Motor neuron (in vitro differentiated cells): ENCODE measurements around the gene SUGCT. TPM values are rescaled to one million over a fixed set of nuclear protein-coding genes. Genes with fewer than 3 reads are reported as not detected.
A peak's percentile ranks its signal among the peaks of the same experiment; 100 is the strongest.
"Not testable (repeated sequence)": the region's sequence is repeated elsewhere in the genome, so short reads cannot be mapped to it uniquely, and the experiment has no call there.

Experiments
- ATAC-seq, 8 experiments: fragments of 200-7000 bp; cut with Tn5 transposase; replicated peaks in 6 of 8; 2 replicates each; pipeline ENCODE4 v1.8.0; 2021; ENCODE audit warnings: mild to moderate bottlenecking in 8 of 8, moderate library complexity in 8 of 8
- H3K27ac ChIP-seq, 2 donors: fragments of 250-450 bp; sonication (Bioruptor Pico); 2 replicates each; pipeline ENCODE4 v1.9.0; 2021; ENCODE audit warnings: antibody characterized with exemption in 2 of 2, mild to moderate bottlenecking in 2 of 2, moderate library complexity in 1 of 2
- H3K4me1 ChIP-seq, 2 donors: fragments of 250-450 bp; sonication (Bioruptor Pico); replicated peaks in 1 of 2; 2 replicates each; pipeline ENCODE4 v1.6.1; 2021; ENCODE audit warnings: antibody characterized with exemption in 2 of 2, mild to moderate bottlenecking in 2 of 2, moderate library complexity in 1 of 2
- H3K4me3 ChIP-seq, 5 donors: fragments of 250-450 bp; sonication (Bioruptor Pico); 2 replicates each; pipeline ENCODE4 v1.9.0; 2021; ENCODE audit warnings: antibody characterized with exemption in 5 of 5, mild to moderate bottlenecking in 5 of 5, moderate library complexity in 4 of 5
- WGBS, 10 experiments: fragments of 450-650 bp; shearing (Covaris generic); methylation state at CpG; one replicate each; pipeline ENCODE4 v1.0.0; 2022; 5-methylcytosine and 5-hydroxymethylcytosine counted together
- in situ Hi-C, 9 experiments: fragments of 400-800 bp; cut with MboI; loops; one replicate each; pipeline ENCODE4 v1.15.0; 2021; ENCODE audit warnings: low sequenced_read_pairs in 9 of 9, low pct_unique_long_range_greater_than_20kb in 2 of 9; ENCODE audit not compliant: unreplicated experiment in 9 of 9
- total RNA-seq, 8 experiments: library from RNA; unstranded; fragments of 300-600 nt; gene quantifications; 2 replicates each; pipeline versions ENCODE4 v1.2.3 to v1.2.4, GENCODE V29; 2022

The SUGCT gene
- total RNA-seq, 8 experiments from 2014 or later = 2.3 to 26.1 (median 4.2) TPM

- no peak for ATAC-seq
- in situ Hi-C loops = no loop called here
Measured at GRCh38 chr7:40608321-40609075, 473.7 kb downstream of the SUGCT start.

GRCh38 chr7:40610461-40610860, 475.7 kb downstream of the SUGCT start:
- WGBS, 10 experiments = 78 to 100% (median 93%) methylated on average over 2 to 4 of the region's 4 CpGs

More at GRCh38 chr7:40608321-40609075, 473.7 kb downstream of the SUGCT start:
- WGBS, 10 experiments = 51 to 87% (median 77%) methylated on average over 1 to 5 of the region's 5 CpGs
- Histone ChIP-seq H3K4me1 (no peaks in the 10 kb centered on the region), H3K4me3 (no peak overlapping the region), H3K27ac (no peak overlapping the region)

GRCh38 chr7:40611095-40611871, 476.5 kb downstream of the SUGCT start:
- Histone ChIP-seq H3K27ac (no peak overlapping the region), H3K4me1 (no peaks in the 10 kb centered on the region), H3K4me3 (no peak overlapping the region)
- WGBS, 10 experiments = 0 to 100% (median 59%) methylated on average over 1 to 2 of the region's 2 CpGs
- in situ Hi-C loops = no loop called here
- peak in 2 of 8 experiments; percentile 53 to 59 for ATAC-seq

More at GRCh38 chr7:40610461-40610860, 475.7 kb downstream of the SUGCT start:
- Histone ChIP-seq H3K27ac (no peak overlapping the region), H3K4me3 (no peak overlapping the region), H3K4me1 (no peaks in the 10 kb centered on the region)
- ATAC-seq = no peak
- in situ Hi-C loops = no loop called here

GRCh38 chr7:40612298-40612697, 477.5 kb downstream of the SUGCT start:
- in situ Hi-C loops = no loop called here
- no peaks in the 10 kb centered on the region for H3K4me1 ChIP-seq
- no peak overlapping the region for H3K27ac ChIP-seq
- WGBS, 10 experiments = 48 to 100% (median 82%) methylated on average over 1 to 2 of the region's 2 CpGs
- H3K4me3 ChIP-seq = no peak overlapping the region
- ATAC-seq = no peak

GRCh38 chr7:40619647-40620046, 484.8 kb downstream of the SUGCT start:
- Histone ChIP-seq H3K27ac (no peak overlapping the region), H3K4me1 (peaks cover 3 to 8% of the 10 kb centered on the region in 2 donors), H3K4me3 (no peak overlapping the region)
- no peak for ATAC-seq
- in situ Hi-C loops = no loop called here
- WGBS, 10 experiments = 17 to 100% (median 83%) methylated on average over 1 of the region's 1 CpG; no CpG with 5 or more reads in 1 of the 10 experiments

- in situ Hi-C loops = no loop called here
- WGBS, 10 experiments = 51 to 100% (median 89%) methylated on average over 1 to 3 of the region's 4 CpGs; no CpG with 5 or more reads in 1 of the 10 experiments
- peaks cover 10 to 13% of the 10 kb centered on the region in 2 donors for H3K4me1 ChIP-seq
- ATAC-seq = no peak
- H3K4me3 ChIP-seq = no peak overlapping the region
- H3K27ac ChIP-seq = no peak overlapping the region
Measured at GRCh38 chr7:40621592-40621998, 486.8 kb downstream of the SUGCT start.

- ATAC-seq = no peak
- Histone ChIP-seq H3K4me1 (peaks cover 10 to 13% of the 10 kb centered on the region in 2 donors), H3K4me3 (no peak overlapping the region), H3K27ac (no peak overlapping the region)
- in situ Hi-C loops = no loop called here
- 53 to 100% (median 94%) methylated on average over 1 to 3 of the region's 3 CpGs for WGBS, 10 experiments
Measured at GRCh38 chr7:40622941-40623501, 488.2 kb downstream of the SUGCT start.

- Histone ChIP-seq H3K4me3 (no peak overlapping the region), H3K27ac (no peak overlapping the region), H3K4me1 (peaks cover 10 to 13% of the 10 kb centered on the region in 2 donors)
- in situ Hi-C loops = no loop called here
- peak in 1 of 8 experiments; percentile 25 for ATAC-seq
- WGBS, 10 experiments = 25 to 100% (median 53%) methylated on average over 1 to 2 of the region's 2 CpGs; no CpG with 5 or more reads in 1 of the 10 experiments
Measured at GRCh38 chr7:40623863-40624262, 489.1 kb downstream of the SUGCT start.

- ATAC-seq = not testable (repeated sequence)
Measured at GRCh38 chr7:40627361-40627760, 492.6 kb downstream of the SUGCT start.

GRCh38 chr7:40629891-40630290, 495.1 kb downstream of the SUGCT start:
- H3K4me3 ChIP-seq = no peak overlapping the region
- in situ Hi-C loops = no loop called here

More at GRCh38 chr7:40627361-40627760, 492.6 kb downstream of the SUGCT start:
- H3K27ac ChIP-seq, H3K4me3 ChIP-seq, in situ Hi-C loops: not testable (repeated sequence)
- 83 to 100% (median 94%) methylated on average over 1 of the region's 1 CpG; no CpG with 5 or more reads in 6 of the 10 experiments for WGBS, 10 experiments
- H3K4me1 ChIP-seq = peaks cover 10 to 13% of the 10 kb centered on the region in 2 donors

GRCh38 chr7:40634118-40634517, 499.3 kb downstream of the SUGCT start:
- 75 to 100% (median 93%) methylated on average over 1 to 7 of the region's 8 CpGs; no CpG with 5 or more reads in 2 of the 10 experiments for WGBS, 10 experiments
- H3K4me3 ChIP-seq = no peak overlapping the region

More at GRCh38 chr7:40629891-40630290, 495.1 kb downstream of the SUGCT start:
- Histone ChIP-seq H3K27ac (no peak overlapping the region), H3K4me1 (peaks cover 2 to 4% of the 10 kb centered on the region in 2 donors)
- no peak for ATAC-seq
- 77 to 100% (median 84%) methylated on average over 2 to 5 of the region's 5 CpGs; no CpG with 5 or more reads in 1 of the 10 experiments for WGBS, 10 experiments

GRCh38 chr7:40638545-40639320, 503.9 kb downstream of the SUGCT start:
- ATAC-seq = peak in 2 of 8 experiments; percentile 78
- H3K4me1 ChIP-seq = no peaks in the 10 kb centered on the region
- in situ Hi-C loops = no loop called here
- no peak overlapping the region for H3K27ac ChIP-seq
- no peak overlapping the region for H3K4me3 ChIP-seq
- WGBS, 10 experiments = 67 to 100% (median 95%) methylated on average over 1 to 7 of the region's 7 CpGs

More at GRCh38 chr7:40634118-40634517, 499.3 kb downstream of the SUGCT start:
- in situ Hi-C loops = no loop called here
- no peak overlapping the region for H3K27ac ChIP-seq
- H3K4me1 ChIP-seq = no peaks in the 10 kb centered on the region
- ATAC-seq = no peak
